ENCODE measurements around the gene ANKRD11. TPM values are rescaled to one million over a fixed set of nuclear protein-coding genes. Genes with fewer than 3 reads are reported as not detected.
"Not testable (repeated sequence)": the region's sequence is repeated elsewhere in the genome, so short reads cannot be mapped to it uniquely, and the experiment has no call there.

ANKRD11 gene
- total RNA-seq, 2 experiments from 2014 or later: 199 to 208 TPM

- Mint-ChIP-seq H3K9me3 (no peaks in the 10 kb centered on the region), H3K27ac (peak overlapping the region; percentile 24), H3K4me3 (no peak overlapping the region), H3K36me3 (ENCODE audit: low read depth) (peaks cover 11% of the 10 kb centered on the region), H3K4me1 (peaks cover 74% of the 10 kb centered on the region), H3K27me3 (no peaks in the 10 kb centered on the region)
- ChIA-PET CTCF (interaction anchor here (0.8 to 1.9 kb wide), 6 partner anchors 8 to 50 kb away, joined by 3 to 5 read pairs (median 3); no protein-coding TSS in a partner anchor), POLR2A (interaction anchor here (1.1 to 2.2 kb wide), 3 partner anchors 17 to 175 kb away, joined by 3 to 9 read pairs (median 4); no protein-coding TSS in a partner anchor)
- DNase-seq: no peak
These were observed 158.0 kb downstream of the ANKRD11 start for GRCh38 chr16:89332243-89332901.

GRCh38 chr16:89331371-89332109 lies 158.8 kb downstream of the ANKRD11 start:
- peaks cover 17% of the 10 kb centered on the region for H3K36me3 Mint-ChIP-seq (ENCODE audit: low read depth)
- CTCF ChIA-PET: interaction anchor here (1.2 to 1.9 kb wide), 3 partner anchors 8 to 11 kb away, joined by 3 to 5 read pairs (median 3); no protein-coding TSS in a partner anchor
- POLR2A ChIA-PET: interaction anchor here (1.1 to 2.8 kb wide), 2 partner anchors 16 to 174 kb away, joined by 3 to 15 read pairs; no protein-coding TSS in a partner anchor

GRCh38 chr16:89330177-89330856 lies 160.0 kb downstream of the ANKRD11 start:
- Mint-ChIP-seq H3K36me3 (ENCODE audit: low read depth) (peaks cover 23% of the 10 kb centered on the region), H3K4me1 (peaks cover 85% of the 10 kb centered on the region), H3K4me3 (peak overlapping the region; percentile 41), H3K27me3 (no peaks in the 10 kb centered on the region), H3K27ac (peak overlapping the region; percentile 56), H3K9me3 (no peaks in the 10 kb centered on the region)
- ChIA-PET CTCF (interaction anchor here (0.7 to 1.0 kb wide), 2 partner anchors 27 to 153 kb away, joined by 3 to 4 read pairs; no protein-coding TSS in a partner anchor), POLR2A (interaction anchor here (0.9 to 2.8 kb wide), 2 partner anchors 15 to 27 kb away, joined by 5 to 15 read pairs; no protein-coding TSS in a partner anchor)
- DNase-seq: peak; percentile 41

More at GRCh38 chr16:89331371-89332109, 158.8 kb downstream of the ANKRD11 start:
- DNase-seq: no peak
- H3K4me3 Mint-ChIP-seq: no peak overlapping the region
- H3K27ac Mint-ChIP-seq: peak overlapping the region; percentile 70
- no peaks in the 10 kb centered on the region for H3K27me3 Mint-ChIP-seq
- H3K9me3 Mint-ChIP-seq: no peaks in the 10 kb centered on the region
- H3K4me1 Mint-ChIP-seq: peaks cover 81% of the 10 kb centered on the region

GRCh38 chr16:89329830-89330176 lies 160.6 kb downstream of the ANKRD11 start:
- peaks cover 85% of the 10 kb centered on the region for H3K4me1 Mint-ChIP-seq
- H3K27me3 Mint-ChIP-seq, DNase-seq, H3K4me3 Mint-ChIP-seq, H3K9me3 Mint-ChIP-seq: not testable (repeated sequence)
- peak overlapping the region; percentile 40 for H3K27ac Mint-ChIP-seq
- ChIA-PET CTCF (interaction anchor here (0.7 to 1.0 kb wide), 3 partner anchors 27 to 227 kb away, joined by 3 to 4 read pairs (median 3); no protein-coding TSS in a partner anchor), POLR2A (interaction anchor here (0.9 to 2.8 kb wide), 2 partner anchors 14 to 28 kb away, joined by 5 to 15 read pairs; no protein-coding TSS in a partner anchor)
- peaks cover 26% of the 10 kb centered on the region for H3K36me3 Mint-ChIP-seq (ENCODE audit: low read depth)

GRCh38 chr16:89328412-89329400 lies 161.7 kb downstream of the ANKRD11 start:
- H3K9me3 Mint-ChIP-seq, DNase-seq, H3K4me3 Mint-ChIP-seq, H3K27ac Mint-ChIP-seq, H3K27me3 Mint-ChIP-seq: not testable (repeated sequence)
- CTCF ChIA-PET: interaction anchor here (1.0 kb wide), 2 partner anchors 28 to 229 kb away, joined by 3 to 4 read pairs; no protein-coding TSS in a partner anchor
- Mint-ChIP-seq H3K36me3 (ENCODE audit: low read depth) (peaks cover 37% of the 10 kb centered on the region), H3K4me1 (peaks cover 86% of the 10 kb centered on the region)
- POLR2A ChIA-PET: interaction anchor here (2.8 kb wide), 1 partner anchor 13 kb away, joined by 15 read pairs; no protein-coding TSS in a partner anchor

- Mint-ChIP-seq H3K36me3 (ENCODE audit: low read depth) (peaks cover 50% of the 10 kb centered on the region), H3K27me3 (no peaks in the 10 kb centered on the region), H3K4me1 (peaks cover 89% of the 10 kb centered on the region), H3K4me3 (no peak overlapping the region), H3K27ac (peak overlapping the region; percentile 69), H3K9me3 (no peaks in the 10 kb centered on the region)
- ChIA-PET CTCF (interaction anchor here (1.5 kb wide), 1 partner anchor 13 kb away, joined by 4 read pairs; no protein-coding TSS in a partner anchor), POLR2A (interaction anchor here (1.5 kb wide), 1 partner anchor 162 kb away, joined by 3 read pairs; no protein-coding TSS in a partner anchor)
- DNase-seq: no peak
These were observed 163.6 kb downstream of the ANKRD11 start for GRCh38 chr16:89326721-89327120.

- ChIA-PET CTCF (interaction anchor here (1.5 kb wide), 1 partner anchor 13 kb away, joined by 4 read pairs; no protein-coding TSS in a partner anchor), POLR2A (interaction anchor here (1.1 to 4.1 kb wide), 3 partner anchors 11 to 163 kb away, joined by 3 to 52 read pairs (median 3); no protein-coding TSS in a partner anchor)
- peak; percentile 45 for DNase-seq
- Mint-ChIP-seq H3K27me3 (no peaks in the 10 kb centered on the region), H3K4me3 (peak overlapping the region; percentile 45), H3K4me1 (peaks cover 88% of the 10 kb centered on the region), H3K27ac (peak overlapping the region; percentile 69), H3K9me3 (no peaks in the 10 kb centered on the region), H3K36me3 (ENCODE audit: low read depth) (peaks cover 52% of the 10 kb centered on the region)
These were observed 164.4 kb downstream of the ANKRD11 start for GRCh38 chr16:89325861-89326471.

GRCh38 chr16:89324056-89325010 lies 166.0 kb downstream of the ANKRD11 start:
- POLR2A ChIA-PET: interaction anchor here (0.7 to 4.1 kb wide), 4 partner anchors 9 to 183 kb away, joined by 3 to 52 read pairs (median 6); partner anchors contain the start of gene SPG7
- DNase-seq: peak; percentile 63
- H3K27me3 Mint-ChIP-seq: no peaks in the 10 kb centered on the region
- no peaks in the 10 kb centered on the region for H3K9me3 Mint-ChIP-seq
- peak overlapping the region; percentile 69 for H3K27ac Mint-ChIP-seq
- peaks cover 55% of the 10 kb centered on the region for H3K36me3 Mint-ChIP-seq (ENCODE audit: low read depth)
- no peak overlapping the region for H3K4me3 Mint-ChIP-seq
- peaks cover 91% of the 10 kb centered on the region for H3K4me1 Mint-ChIP-seq
- CTCF ChIA-PET: interaction anchor here (0.9 to 1.6 kb wide), 3 partner anchors 8 to 84 kb away, joined by 3 to 8 read pairs (median 5); no protein-coding TSS in a partner anchor

- Mint-ChIP-seq H3K4me1 (peaks cover 97% of the 10 kb centered on the region), H3K4me3 (no peak overlapping the region), H3K9me3 (no peaks in the 10 kb centered on the region), H3K27me3 (no peaks in the 10 kb centered on the region), H3K36me3 (ENCODE audit: low read depth) (peaks cover 59% of the 10 kb centered on the region), H3K27ac (peak overlapping the region; percentile 65)
- POLR2A ChIA-PET: interaction anchor here (0.7 to 4.1 kb wide), 5 partner anchors 8 to 184 kb away, joined by 3 to 52 read pairs (median 3); partner anchors contain the start of gene SPG7
- CTCF ChIA-PET: interaction anchor here (1.1 to 1.6 kb wide), 3 partner anchors 9 to 15 kb away, joined by 3 to 8 read pairs (median 5); no protein-coding TSS in a partner anchor
- no peak for DNase-seq
These were observed 167.0 kb downstream of the ANKRD11 start for GRCh38 chr16:89323120-89323960.

Data from activated CD4-positive, alpha-beta memory T cell treated with anti-CD3 and anti-CD28 coated beads, Interleukin-2, amount 10 ng/mL, durations not matched to agents 7 days and 5 days (primary cell).